PFSK-1 (cell line): ENCODE measurements around the gene SLC24A5.

Experiments used
- FOXP2 ChIP-seq: optimal IDR thresholded peaks from 2 replicates; pipeline ENCODE3; 2011; ENCODE audit warnings: borderline replicate concordance, control low read depth, inconsistent platforms; ENCODE audit not compliant: insufficient read depth; ENCODE audit errors: extremely low read length, extremely low read depth
- POLR2AphosphoS5 ChIP-seq: IDR thresholded peaks from 2 replicates; pipeline ENCODE4 v1.6.1; 2012; ENCODE audit warnings: low read depth, mild to moderate bottlenecking, control low read depth, low read length, moderate library complexity
- REST ChIP-seq, 2 experiments: IDR thresholded peaks; 2 replicates each; pipeline versions ENCODE4 v1.6.1 to v1.8.0; 2011 to 2012; ENCODE audit warnings: low read depth in 2 of 2, low read length in 2 of 2, control low read depth in 1 of 2, inconsistent platforms in 1 of 2, mild to moderate bottlenecking in 1 of 2, moderate library complexity in 1 of 2; ENCODE audit not compliant: insufficient read depth in 1 of 2
- TAF1 ChIP-seq: IDR thresholded peaks from 2 replicates; pipeline ENCODE4 v1.6.1; 2012; ENCODE audit warnings: low read length, control low read depth, borderline replicate concordance; ENCODE audit not compliant: insufficient read depth

- TF ChIP-seq TAF1 (no peak), POLR2AphosphoS5 (no peak), REST (IDR thresholded peaks at IDR 0.05; ENCODE audit: insufficient read depth in 1 of 2, low read depth in 2 of 2, low read length in 2 of 2) (no peak), FOXP2 (no peak)
Measured at GRCh38 chr15:48175126-48175525, 54.3 kb downstream of the SLC24A5 start.
